MM.1S (cell line): ENCODE measurements around the gene HDAC10.

Source experiments
- DNase-seq: peaks from one replicate; pipeline ENCODE4 v3.0.0-alpha.2; 2015
- H2AFZ ChIP-seq: fragments of 300-600 bp; sonication (generic); 2 replicates; pipeline ENCODE4 v1.6.0; 2016; ENCODE audit warnings: antibody characterized with exemption, low read length
- H3F3A ChIP-seq: fragments of 300-600 bp; sonication (generic); 2 replicates; pipeline ENCODE4 v1.6.1; 2016; ENCODE audit warnings: mild to moderate bottlenecking, antibody characterized with exemption, low read length, moderate library complexity, mixed read lengths; ENCODE audit not compliant: insufficient read depth
- H3K27ac ChIP-seq: fragments of 300-600 bp; sonication (generic); 2 replicates; pipeline ENCODE4 v1.5.1; 2016; ENCODE audit warnings: mild to moderate bottlenecking, low read length
- H3K27me3 ChIP-seq: fragments of 300-600 bp; sonication (generic); replicated peaks from 2 replicates; pipeline ENCODE4 v1.6.0; 2016; ENCODE audit warnings: low read length; ENCODE audit not compliant: insufficient read depth
- H3K36me3 ChIP-seq: fragments of 300-600 bp; sonication (generic); replicated peaks from 2 replicates; pipeline ENCODE4 v1.6.1; 2016; ENCODE audit warnings: mild to moderate bottlenecking, low read length, mixed read lengths; ENCODE audit not compliant: insufficient read depth
- H3K4me1 ChIP-seq: fragments of 300-600 bp; sonication (generic); 2 replicates; pipeline ENCODE4 v1.6.1; 2016; ENCODE audit warnings: low read length, mixed read lengths
- H3K4me2 ChIP-seq: fragments of 300-600 bp; sonication (generic); 2 replicates; pipeline ENCODE4 v1.6.0; 2016; ENCODE audit warnings: low read depth, low read length
- H3K4me3 ChIP-seq: fragments of 300-600 bp; sonication (generic); 2 replicates; pipeline ENCODE4 v1.5.1; 2016; ENCODE audit warnings: low read length, mixed read lengths
- H3K79me2 ChIP-seq: fragments of 300-600 bp; sonication (generic); 2 replicates; pipeline ENCODE4 v1.6.1; 2016; ENCODE audit warnings: mixed run types, low read length, mixed read lengths
- H3K9ac ChIP-seq: fragments of 300-600 bp; sonication (generic); 2 replicates; pipeline ENCODE4 v1.6.1; 2016; ENCODE audit warnings: low read length, mixed read lengths
- H3K9me2 ChIP-seq: fragments of 300-600 bp; sonication (generic); replicated peaks from 2 replicates; pipeline ENCODE4 v1.6.1; 2016; ENCODE audit warnings: mild to moderate bottlenecking, low read length, mixed read lengths; ENCODE audit not compliant: insufficient read depth
- H3K9me3 ChIP-seq: fragments of 300-600 bp; sonication (generic); replicated peaks from 2 replicates; pipeline ENCODE4 v1.6.1; 2016; ENCODE audit warnings: mild to moderate bottlenecking, low read length, mixed read lengths; ENCODE audit not compliant: insufficient read depth
- H4K20me1 ChIP-seq: fragments of 300-600 bp; sonication (generic); 2 replicates; pipeline ENCODE4 v1.6.1; 2016; ENCODE audit warnings: mild to moderate bottlenecking, low read length, moderate library complexity, mixed read lengths; ENCODE audit not compliant: insufficient read depth
- EZH2 ChIP-seq: fragments of 300-600 bp; sonication (generic); optimal IDR thresholded peaks from 2 replicates; pipeline ENCODE3; 2017; ENCODE audit warnings: low read depth, mild to moderate bottlenecking, antibody characterized with exemption, low read length, mixed read lengths
- EZH2phosphoT487 ChIP-seq: fragments of 300-600 bp; sonication (generic); IDR thresholded peaks from 2 replicates; pipeline ENCODE4 v1.6.1; 2018; ENCODE audit warnings: antibody characterized with exemption, low read length
- TF ChIP-seq, protein P1 (sequence below): fragments of 300-600 bp; sonication (generic); IDR thresholded peaks from 2 replicates; pipeline ENCODE4 v1.5.1; 2016; ENCODE audit warnings: antibody characterized with exemption, low read length, mixed read lengths

The HDAC10 gene

DNA sequence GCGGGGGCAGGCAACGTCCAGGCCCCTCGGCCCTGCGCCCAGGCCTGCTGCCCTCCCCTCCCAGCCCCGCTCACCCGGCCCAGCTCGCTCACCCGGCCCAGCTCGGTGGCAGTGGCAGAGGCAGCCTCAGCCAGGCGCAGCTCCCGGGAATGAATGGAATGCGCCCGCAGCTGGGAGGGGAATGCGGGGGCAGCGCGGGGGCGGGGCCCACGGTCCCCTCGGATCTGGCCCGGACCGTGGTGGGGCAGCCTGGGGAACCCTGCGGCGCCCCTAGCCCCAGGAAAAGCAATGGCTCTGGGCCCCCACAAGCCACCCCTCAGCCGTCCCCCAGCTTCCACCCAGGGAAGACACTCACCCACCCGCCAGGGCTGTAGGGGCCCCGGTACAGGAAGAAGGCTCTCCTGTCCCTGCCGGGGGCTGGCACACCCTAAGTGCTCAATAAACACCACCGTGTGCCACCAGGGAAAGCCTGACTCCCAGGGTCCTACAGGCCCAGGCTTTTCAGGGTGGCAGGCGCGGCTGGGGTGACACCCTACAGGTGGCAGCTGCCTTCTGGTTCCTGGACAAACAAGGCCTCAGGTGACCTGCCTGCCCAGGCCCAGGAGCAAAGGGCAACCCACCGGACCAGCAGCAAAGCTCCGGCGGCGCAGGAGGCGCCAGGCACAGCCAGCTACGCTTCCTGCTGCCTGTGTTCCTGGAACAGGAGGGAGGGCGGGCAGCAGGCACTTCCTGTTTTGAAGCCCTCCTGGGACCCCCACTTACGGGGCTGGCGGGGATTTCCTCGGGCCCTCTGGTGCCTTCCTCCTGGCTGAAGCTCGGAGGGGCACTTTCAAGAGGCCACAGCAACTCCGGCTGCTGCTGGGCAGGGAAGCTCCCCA, 42.6 kb upstream of the HDAC10 start:
- H3K9me2 ChIP-seq: no peaks in the 10 kb centered on the region
- H3K27ac ChIP-seq: no peak overlapping the region
- TF ChIP-seq EZH2: no peak
- TF ChIP-seq, protein P1, sequence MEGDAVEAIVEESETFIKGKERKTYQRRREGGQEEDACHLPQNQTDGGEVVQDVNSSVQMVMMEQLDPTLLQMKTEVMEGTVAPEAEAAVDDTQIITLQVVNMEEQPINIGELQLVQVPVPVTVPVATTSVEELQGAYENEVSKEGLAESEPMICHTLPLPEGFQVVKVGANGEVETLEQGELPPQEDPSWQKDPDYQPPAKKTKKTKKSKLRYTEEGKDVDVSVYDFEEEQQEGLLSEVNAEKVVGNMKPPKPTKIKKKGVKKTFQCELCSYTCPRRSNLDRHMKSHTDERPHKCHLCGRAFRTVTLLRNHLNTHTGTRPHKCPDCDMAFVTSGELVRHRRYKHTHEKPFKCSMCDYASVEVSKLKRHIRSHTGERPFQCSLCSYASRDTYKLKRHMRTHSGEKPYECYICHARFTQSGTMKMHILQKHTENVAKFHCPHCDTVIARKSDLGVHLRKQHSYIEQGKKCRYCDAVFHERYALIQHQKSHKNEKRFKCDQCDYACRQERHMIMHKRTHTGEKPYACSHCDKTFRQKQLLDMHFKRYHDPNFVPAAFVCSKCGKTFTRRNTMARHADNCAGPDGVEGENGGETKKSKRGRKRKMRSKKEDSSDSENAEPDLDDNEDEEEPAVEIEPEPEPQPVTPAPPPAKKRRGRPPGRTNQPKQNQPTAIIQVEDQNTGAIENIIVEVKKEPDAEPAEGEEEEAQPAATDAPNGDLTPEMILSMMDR: no peak
- no peak for TF ChIP-seq EZH2phosphoT487
- no peaks in the 10 kb centered on the region for H3K36me3 ChIP-seq
- no peak overlapping the region for H2AFZ ChIP-seq
- no peaks in the 10 kb centered on the region for H3K9me3 ChIP-seq
- no peaks in the 10 kb centered on the region for H3F3A ChIP-seq
- H3K4me1 ChIP-seq: no peaks in the 10 kb centered on the region
- H4K20me1 ChIP-seq: no peaks in the 10 kb centered on the region
- H3K4me2 ChIP-seq: no peak overlapping the region
- H3K9ac ChIP-seq: no peak overlapping the region
- H3K4me3 ChIP-seq: no peak overlapping the region
- no peaks in the 10 kb centered on the region for H3K27me3 ChIP-seq
- no peak for DNase-seq
- H3K79me2 ChIP-seq: peaks cover 13% of the 10 kb centered on the region; the same call in 1 of the 2 replicates

DNA sequence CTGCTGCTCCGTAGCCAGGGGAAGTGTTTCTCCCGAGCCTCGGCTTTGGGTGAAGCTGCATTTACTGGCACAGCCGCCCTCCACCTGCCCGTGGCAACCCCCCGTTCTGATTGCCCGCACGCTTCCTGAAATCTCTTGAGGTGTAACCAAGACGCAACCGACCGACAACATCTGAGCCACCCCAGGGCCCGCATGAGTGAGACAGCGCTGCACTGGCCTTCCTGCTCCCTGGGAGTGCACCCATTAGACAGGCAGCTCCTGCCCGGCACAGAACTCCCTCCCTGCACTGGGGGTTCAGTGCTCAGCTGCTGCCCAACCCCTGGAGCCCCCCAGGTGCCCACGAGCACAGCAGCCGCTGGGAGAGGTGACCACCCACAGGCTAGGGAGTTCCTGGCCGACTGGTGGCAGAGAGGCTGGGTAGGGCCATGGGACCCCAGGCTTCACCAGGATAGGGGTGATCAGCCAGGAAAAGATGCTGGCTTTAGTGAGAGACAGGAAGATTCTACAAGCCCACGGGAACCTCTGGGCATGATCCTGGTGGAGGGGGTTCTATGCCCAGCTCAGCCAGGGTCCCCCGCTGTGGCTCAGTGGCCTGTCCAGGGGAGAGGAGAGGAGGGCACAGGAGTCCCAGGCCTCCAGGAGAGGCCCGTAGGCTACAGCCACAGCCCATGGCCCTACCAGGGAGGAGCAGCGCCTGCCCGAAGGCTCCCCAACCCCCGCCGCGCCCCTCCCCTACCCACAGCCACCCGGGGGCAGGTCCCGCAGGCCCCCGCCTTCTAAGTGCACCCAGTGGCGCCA, 41.8 kb upstream of the HDAC10 start:
- H3K4me1 ChIP-seq: no peaks in the 10 kb centered on the region
- no peaks in the 10 kb centered on the region for H3K36me3 ChIP-seq
- H2AFZ ChIP-seq: no peak overlapping the region
- no peaks in the 10 kb centered on the region for H3F3A ChIP-seq
- no peak overlapping the region for H3K27ac ChIP-seq
- H3K4me2 ChIP-seq: no peak overlapping the region
- no peaks in the 10 kb centered on the region for H4K20me1 ChIP-seq
- H3K27me3 ChIP-seq: no peaks in the 10 kb centered on the region
- no peak overlapping the region for H3K9ac ChIP-seq
- no peaks in the 10 kb centered on the region for H3K9me3 ChIP-seq
- H3K4me3 ChIP-seq: no peak overlapping the region
- TF ChIP-seq, protein P1: no peak
- TF ChIP-seq EZH2phosphoT487 (no peak), EZH2 (no peak)
- H3K9me2 ChIP-seq: no peaks in the 10 kb centered on the region
- DNase-seq: no peak
- peaks cover 12% of the 10 kb centered on the region; the same call in 1 of the 2 replicates for H3K79me2 ChIP-seq

DNA sequence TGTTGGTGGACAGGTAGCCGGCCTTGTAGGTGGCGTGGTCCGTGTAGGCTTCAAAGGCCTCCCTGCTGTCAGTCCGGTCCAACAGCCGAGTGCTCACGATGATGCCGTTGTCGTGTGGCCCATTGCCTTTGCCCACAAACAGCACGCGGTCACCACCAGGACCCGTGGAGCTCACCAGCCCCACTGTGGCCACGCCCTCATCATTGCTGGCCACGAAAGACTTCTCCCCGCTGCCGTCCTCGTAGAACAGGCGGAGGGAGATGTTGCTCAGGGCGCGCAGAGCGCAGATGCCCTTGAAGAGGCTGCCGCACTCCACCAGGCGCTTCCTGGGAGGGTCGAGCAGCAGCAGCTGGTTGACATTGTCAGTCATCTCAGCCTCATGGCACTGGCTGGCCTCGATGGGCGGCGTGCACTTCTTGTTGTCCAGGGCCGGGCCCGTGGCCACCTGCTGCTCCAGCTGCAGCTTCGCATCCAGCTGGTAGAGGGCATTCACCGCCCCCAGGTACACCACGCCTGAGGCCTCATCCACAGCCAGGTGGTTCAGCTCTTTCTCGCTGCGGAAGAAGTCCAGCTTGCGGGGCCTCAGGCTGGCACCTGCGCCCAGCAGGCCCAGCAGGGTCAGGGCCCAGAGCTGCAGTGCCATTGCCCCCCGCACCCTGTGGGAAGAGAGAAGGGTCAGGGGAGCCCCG, 39.0 kb upstream of the HDAC10 start:
- Histone ChIP-seq H3K36me3 (no peaks in the 10 kb centered on the region), H4K20me1 (no peaks in the 10 kb centered on the region), H2AFZ (no peak overlapping the region), H3K79me2 (peaks cover 5% of the 10 kb centered on the region; the same call in 1 of the 2 replicates), H3K9ac (no peak overlapping the region), H3K4me2 (no peak overlapping the region), H3K4me1 (no peaks in the 10 kb centered on the region), H3K27me3 (no peaks in the 10 kb centered on the region), H3K9me2 (no peaks in the 10 kb centered on the region), H3K27ac (no peak overlapping the region), H3K4me3 (no peak overlapping the region), H3F3A (no peaks in the 10 kb centered on the region), H3K9me3 (no peaks in the 10 kb centered on the region)
- no peak for DNase-seq
- TF ChIP-seq EZH2: no peak
- TF ChIP-seq EZH2phosphoT487: no peak
- TF ChIP-seq, protein P1: no peak
